Measurements from ENCODE around the gene IRX5. TPM values are rescaled to one million over a fixed set of nuclear protein-coding genes. Genes with fewer than 3 reads are reported as not detected.

IRX5 gene
- total and polyA plus RNA-seq, 4 donors: not detected

DNA sequence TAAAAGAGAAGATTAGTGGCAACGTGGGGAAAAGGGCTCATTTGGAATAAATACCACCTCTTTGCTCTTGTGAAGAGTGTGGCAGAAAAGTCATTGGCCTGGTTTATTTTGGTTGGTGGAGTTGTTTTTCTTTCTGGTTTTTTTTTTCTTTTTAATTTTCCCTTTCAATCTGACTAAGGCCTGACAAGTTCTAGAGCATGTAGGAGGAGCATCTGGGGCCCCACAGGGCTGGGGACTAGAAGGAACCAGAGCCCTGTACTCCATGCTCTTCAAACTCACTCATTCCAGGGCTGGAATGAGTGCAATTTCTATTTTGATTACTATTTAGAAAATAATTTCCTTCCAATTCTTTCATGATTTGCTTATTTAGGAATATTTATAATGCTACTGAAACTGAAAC, 13.3 kb downstream of the IRX5 start (continued):
- TF ChIP-seq CTCF (IDR thresholded peaks at IDR 0.05; ENCODE audit: low read depth, low read length, missing input control) (no peak), TAF1 (conservative IDR thresholded peaks at IDR 0.05) (no peak), ZBTB33 (IDR thresholded peaks at IDR 0.05) (no peak), HNF4G (IDR thresholded peaks at IDR 0.05) (no peak)

DNA sequence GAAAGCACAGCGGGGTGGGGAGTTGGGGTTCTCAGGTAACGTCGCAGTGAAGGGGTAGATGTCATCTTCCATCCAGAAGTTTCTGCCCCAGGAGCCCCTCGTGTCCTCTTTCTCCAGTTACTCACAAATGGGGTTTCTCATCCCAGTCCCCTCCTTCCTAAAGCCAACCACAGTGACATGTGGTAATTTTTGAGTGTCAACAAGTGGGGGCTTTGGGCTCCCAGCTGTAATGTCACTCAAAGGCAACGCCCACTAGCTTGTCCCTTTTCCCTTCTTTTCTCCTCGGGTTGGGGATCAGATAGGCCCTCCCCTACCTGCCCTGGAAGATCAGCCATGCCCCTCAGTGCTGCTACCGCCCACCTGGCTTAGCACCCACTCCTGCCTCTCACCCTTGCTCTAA, 14.4 kb downstream of the IRX5 start:
- Histone ChIP-seq H3K9me3 (ENCODE audit: control insufficient read depth in 4 of 4, low read length in 3 of 4) (no peaks in the 10 kb centered on the region), H3K4me1 (ENCODE audit: control insufficient read depth in 4 of 4, insufficient read depth in 4 of 4, low read length in 3 of 4) (no peaks in the 10 kb centered on the region), H3K9ac (ENCODE audit: low read depth in 1 of 2, low read length in 2 of 2) (no peak overlapping the region), H3K27ac (ENCODE audit: low read depth in 1 of 2, low read length in 2 of 2) (no peak overlapping the region), H3K27me3 (ENCODE audit: control insufficient read depth in 4 of 4, insufficient read depth in 4 of 4, low read length in 3 of 4) (peaks cover 2 to 11% (median 6%) of the 10 kb centered on the region in 4 donors), H3K4me3 (ENCODE audit: low read depth in 1 of 3, low read length in 3 of 3) (no peak overlapping the region), H3K36me3 (ENCODE audit: control insufficient read depth in 4 of 4, insufficient read depth in 3 of 4, low read depth in 1 of 4, low read length in 3 of 4) (no peaks in the 10 kb centered on the region)
- DNase-seq (ENCODE audit: low spot score): no peak
- TF ChIP-seq ATF3 (IDR thresholded peaks at IDR 0.05): no peak
- TF ChIP-seq FOXA2 (IDR thresholded peaks at IDR 0.05): no peak
- TF ChIP-seq YY1 (IDR thresholded peaks at IDR 0.05): no peak
- TF ChIP-seq MAX (IDR thresholded peaks at IDR 0.05): no peak
- no peak for TF ChIP-seq JUND (IDR thresholded peaks at IDR 0.05)
- no peak for TF ChIP-seq RXRA (IDR thresholded peaks at IDR 0.05)
- no peak for TF ChIP-seq EGR1 (IDR thresholded peaks at IDR 0.05; ENCODE audit: low read depth in 2 of 2)
- WGBS: 66% methylated on average over 7 of the region's 7 CpGs

DNA sequence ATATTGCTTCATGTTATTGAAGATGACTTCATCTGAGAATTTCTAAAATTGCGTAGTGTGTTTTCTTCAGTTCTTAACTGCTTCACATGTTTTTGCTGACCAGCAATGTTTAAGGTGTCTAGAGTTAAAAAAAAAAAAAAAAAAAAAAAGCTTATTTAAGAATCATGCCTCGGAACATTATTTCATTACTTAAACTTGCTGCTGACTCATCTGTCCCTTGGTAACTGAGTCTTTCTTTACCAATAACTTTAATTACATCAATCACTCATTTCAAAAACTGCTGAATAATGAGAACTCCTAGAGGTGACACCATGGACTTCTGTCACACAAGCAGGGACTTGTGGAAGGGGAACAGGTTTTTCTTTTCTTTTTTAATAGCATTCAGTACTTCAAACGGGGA, 16.2 kb downstream of the IRX5 start:
- TF ChIP-seq EGR1 (IDR thresholded peaks at IDR 0.05; ENCODE audit: low read depth in 2 of 2): no peak
- TF ChIP-seq SP1 (IDR thresholded peaks at IDR 0.05): no peak
- TF ChIP-seq CTCF (IDR thresholded peaks at IDR 0.05; ENCODE audit: low read depth, low read length, missing input control): no peak
- TF ChIP-seq ZBTB33 (IDR thresholded peaks at IDR 0.05): no peak
- no peaks in the 10 kb centered on the region for H3K9me3 ChIP-seq (ENCODE audit: control insufficient read depth in 4 of 4, low read length in 3 of 4)
- no peak for DNase-seq (ENCODE audit: low spot score)
- no peak overlapping the region for H3K4me3 ChIP-seq (ENCODE audit: low read depth in 1 of 3, low read length in 3 of 3)
- H3K4me1 ChIP-seq (ENCODE audit: control insufficient read depth in 4 of 4, insufficient read depth in 4 of 4, low read length in 3 of 4): no peaks in the 10 kb centered on the region
- H3K27ac ChIP-seq (ENCODE audit: low read depth in 1 of 2, low read length in 2 of 2): no peak overlapping the region
- H3K36me3 ChIP-seq (ENCODE audit: control insufficient read depth in 4 of 4, insufficient read depth in 3 of 4, low read depth in 1 of 4, low read length in 3 of 4): no peaks in the 10 kb centered on the region
- WGBS: 68% methylated on average over 3 of the region's 3 CpGs
- peaks cover 0 to 3% (median 1%) of the 10 kb centered on the region in 4 donors for H3K27me3 ChIP-seq (ENCODE audit: control insufficient read depth in 4 of 4, insufficient read depth in 4 of 4, low read length in 3 of 4)
- no peak overlapping the region for H3K9ac ChIP-seq (ENCODE audit: low read depth in 1 of 2, low read length in 2 of 2)

Measured in liver (tissue), 9 donors.